DOHH2 (cell line): ENCODE measurements around the gene PDC.

Experiments used
- CTCF ChIP-seq: fragments of 200-600 bp; sonication (generic); IDR thresholded peaks from one replicate; pipeline ENCODE4 v1.5.1; 2014; ENCODE audit warnings: antibody characterized with exemption, mild to moderate bottlenecking, low read depth, low read length; ENCODE audit not compliant: poor library complexity, severe bottlenecking
- EZH2phosphoT487 ChIP-seq: fragments of 200-600 bp; sonication (generic); IDR thresholded peaks from 2 replicates; pipeline ENCODE4 v1.6.1; 2017; ENCODE audit warnings: borderline replicate concordance, mild to moderate bottlenecking, antibody characterized with exemption, low read length, moderate library complexity, mixed read lengths

- no peak for TF ChIP-seq CTCF
- no peak for TF ChIP-seq EZH2phosphoT487
Measured at GRCh38 chr1:186442651-186443375, 18.1 kb downstream of the PDC start.
